ENCODE results near the gene HPCA.

HPCA gene

GRCh38 chr1:32937061-32937460 lies 50.8 kb downstream of the HPCA start:
- peak; percentile 31 for DNase-seq (ENCODE audit: low read depth)

DNA sequence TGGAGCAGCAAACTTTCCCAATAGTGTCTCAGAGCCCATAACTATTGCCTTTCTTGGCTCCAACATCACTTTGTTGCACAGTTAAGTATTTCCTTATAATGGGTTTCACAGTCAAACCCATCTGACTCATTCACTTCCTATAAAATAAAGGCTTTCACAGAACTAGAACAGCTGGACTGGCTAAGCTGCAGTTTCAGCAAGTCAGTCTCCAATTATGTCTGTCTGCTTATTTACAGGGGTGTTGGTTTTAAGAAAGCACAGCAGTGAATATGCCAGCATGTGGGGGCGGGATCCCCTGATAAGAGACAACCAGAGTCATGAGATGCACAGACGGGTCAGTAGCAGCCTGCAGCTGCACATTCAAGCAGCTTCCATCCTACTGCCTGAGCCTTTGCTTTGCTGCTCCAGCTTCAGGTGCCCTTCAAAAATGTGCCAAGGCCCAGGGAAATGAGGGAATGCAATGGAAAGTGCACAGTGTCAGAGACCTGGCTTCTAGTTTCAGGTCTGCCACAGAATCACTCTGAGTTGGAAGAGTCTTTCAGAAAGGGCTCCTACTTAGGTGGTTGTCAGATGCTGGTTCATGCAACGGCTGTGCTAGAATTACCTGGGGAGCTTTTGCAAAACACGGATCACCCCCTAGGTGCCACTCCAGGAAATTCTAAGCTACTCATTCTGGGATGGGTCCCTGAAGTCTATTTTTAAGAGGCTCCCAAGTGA lies 53.5 kb downstream of the HPCA start:
- DNase-seq (ENCODE audit: low read depth) = peak; percentile 63

DNA sequence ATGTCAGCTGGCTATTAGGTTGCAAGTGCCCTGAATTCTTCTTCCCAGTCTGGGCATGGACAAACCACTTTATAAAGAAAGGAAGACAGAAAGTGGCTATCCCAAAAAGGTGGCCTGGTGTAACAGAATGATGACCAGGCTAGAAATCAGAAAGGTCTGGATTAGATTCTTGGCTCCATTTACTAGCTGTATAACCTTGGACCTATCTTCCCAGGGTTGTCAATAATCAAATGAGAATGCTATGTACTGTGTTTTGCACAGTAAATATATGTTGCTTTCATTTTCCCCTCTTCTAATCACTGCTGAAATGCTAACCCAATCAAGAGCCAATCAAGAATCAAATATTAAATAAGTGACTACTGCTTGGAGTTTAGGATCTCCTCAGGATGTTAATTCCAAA lies 57.9 kb downstream of the HPCA start:
- no peak for DNase-seq (ENCODE audit: low read depth)
